ENCODE measurements around the gene DPF1.

DNA sequence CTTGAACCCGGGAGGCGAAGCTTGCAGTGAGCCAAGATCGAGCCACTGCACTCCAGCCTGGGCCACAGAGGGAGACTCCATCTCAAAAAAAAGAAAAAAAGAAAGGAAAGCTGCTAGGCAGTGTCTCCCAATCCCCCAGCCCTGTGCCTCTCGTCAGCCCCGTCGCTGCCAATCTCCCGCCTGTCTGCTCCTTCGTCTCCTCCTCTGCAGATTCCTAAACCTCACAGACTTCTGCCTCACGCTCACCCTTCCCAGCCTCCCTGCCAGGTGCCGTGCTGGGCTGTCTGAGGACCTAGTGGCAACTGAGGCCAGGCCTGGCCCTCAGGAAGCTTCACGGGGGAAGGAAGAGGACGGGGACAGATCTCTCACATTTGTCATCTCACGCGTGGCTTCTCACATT lies 21.5 kb downstream of the DPF1 start:
- no peak for TF ChIP-seq ZNF530 (tag by site-specific recombination; IDR thresholded peaks at IDR 0.05; ENCODE audit: low read depth)
- no peak for TF ChIP-seq ZNF600 (tag by site-specific recombination; IDR thresholded peaks at IDR 0.05)
- TF ChIP-seq ZNF626 (tag by site-specific recombination; IDR thresholded peaks at IDR 0.05): no peak
- TF ChIP-seq, protein P1, sequence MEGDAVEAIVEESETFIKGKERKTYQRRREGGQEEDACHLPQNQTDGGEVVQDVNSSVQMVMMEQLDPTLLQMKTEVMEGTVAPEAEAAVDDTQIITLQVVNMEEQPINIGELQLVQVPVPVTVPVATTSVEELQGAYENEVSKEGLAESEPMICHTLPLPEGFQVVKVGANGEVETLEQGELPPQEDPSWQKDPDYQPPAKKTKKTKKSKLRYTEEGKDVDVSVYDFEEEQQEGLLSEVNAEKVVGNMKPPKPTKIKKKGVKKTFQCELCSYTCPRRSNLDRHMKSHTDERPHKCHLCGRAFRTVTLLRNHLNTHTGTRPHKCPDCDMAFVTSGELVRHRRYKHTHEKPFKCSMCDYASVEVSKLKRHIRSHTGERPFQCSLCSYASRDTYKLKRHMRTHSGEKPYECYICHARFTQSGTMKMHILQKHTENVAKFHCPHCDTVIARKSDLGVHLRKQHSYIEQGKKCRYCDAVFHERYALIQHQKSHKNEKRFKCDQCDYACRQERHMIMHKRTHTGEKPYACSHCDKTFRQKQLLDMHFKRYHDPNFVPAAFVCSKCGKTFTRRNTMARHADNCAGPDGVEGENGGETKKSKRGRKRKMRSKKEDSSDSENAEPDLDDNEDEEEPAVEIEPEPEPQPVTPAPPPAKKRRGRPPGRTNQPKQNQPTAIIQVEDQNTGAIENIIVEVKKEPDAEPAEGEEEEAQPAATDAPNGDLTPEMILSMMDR (tag by site-specific recombination; IDR thresholded peaks at IDR 0.05): no peak
- TF ChIP-seq ZNF558 (tag by site-specific recombination; IDR thresholded peaks at IDR 0.05): no peak
- TF ChIP-seq ZNF274 (IDR thresholded peaks at IDR 0.05; ENCODE audit: low read length): no peak
- TF ChIP-seq ZNF274 (tag by site-specific recombination; IDR thresholded peaks at IDR 0.05; ENCODE audit: borderline replicate concordance): no peak
- TF ChIP-seq, protein P2, sequence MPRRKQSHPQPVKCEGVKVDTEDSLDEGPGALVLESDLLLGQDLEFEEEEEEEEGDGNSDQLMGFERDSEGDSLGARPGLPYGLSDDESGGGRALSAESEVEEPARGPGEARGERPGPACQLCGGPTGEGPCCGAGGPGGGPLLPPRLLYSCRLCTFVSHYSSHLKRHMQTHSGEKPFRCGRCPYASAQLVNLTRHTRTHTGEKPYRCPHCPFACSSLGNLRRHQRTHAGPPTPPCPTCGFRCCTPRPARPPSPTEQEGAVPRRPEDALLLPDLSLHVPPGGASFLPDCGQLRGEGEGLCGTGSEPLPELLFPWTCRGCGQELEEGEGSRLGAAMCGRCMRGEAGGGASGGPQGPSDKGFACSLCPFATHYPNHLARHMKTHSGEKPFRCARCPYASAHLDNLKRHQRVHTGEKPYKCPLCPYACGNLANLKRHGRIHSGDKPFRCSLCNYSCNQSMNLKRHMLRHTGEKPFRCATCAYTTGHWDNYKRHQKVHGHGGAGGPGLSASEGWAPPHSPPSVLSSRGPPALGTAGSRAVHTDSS (tag by site-specific recombination; IDR thresholded peaks at IDR 0.05): no peak
- TF ChIP-seq, protein P3, sequence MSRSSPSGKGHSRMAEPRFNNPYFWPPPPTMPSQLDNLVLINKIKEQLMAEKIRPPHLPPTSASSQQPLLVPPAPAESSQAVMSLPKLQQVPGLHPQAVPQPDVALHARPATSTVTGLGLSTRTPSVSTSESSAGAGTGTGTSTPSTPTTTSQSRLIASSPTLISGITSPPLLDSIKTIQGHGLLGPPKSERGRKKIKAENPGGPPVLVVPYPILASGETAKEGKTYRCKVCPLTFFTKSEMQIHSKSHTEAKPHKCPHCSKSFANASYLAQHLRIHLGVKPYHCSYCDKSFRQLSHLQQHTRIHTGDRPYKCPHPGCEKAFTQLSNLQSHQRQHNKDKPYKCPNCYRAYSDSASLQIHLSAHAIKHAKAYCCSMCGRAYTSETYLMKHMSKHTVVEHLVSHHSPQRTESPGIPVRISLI (tag by site-specific recombination; IDR thresholded peaks at IDR 0.05): no peak
- TF ChIP-seq KLF8 (tag by site-specific recombination; IDR thresholded peaks at IDR 0.05): no peak
- no peak for TF ChIP-seq ZNF114 (tag by site-specific recombination; IDR thresholded peaks at IDR 0.05)
- no peak for TF ChIP-seq ZNF416 (tag by site-specific recombination; IDR thresholded peaks at IDR 0.05)

Measured in HEK293 (cell line).